Measurements from ENCODE around the gene RNU6-9. TPM values are rescaled to one million over a fixed set of nuclear protein-coding genes. Genes with fewer than 3 reads are reported as not detected.

RNU6-9 gene
- total and polyA plus RNA-seq, 2 donors (not counting 1 experiment from before 2014, with no cell fraction given): not detected

DNA sequence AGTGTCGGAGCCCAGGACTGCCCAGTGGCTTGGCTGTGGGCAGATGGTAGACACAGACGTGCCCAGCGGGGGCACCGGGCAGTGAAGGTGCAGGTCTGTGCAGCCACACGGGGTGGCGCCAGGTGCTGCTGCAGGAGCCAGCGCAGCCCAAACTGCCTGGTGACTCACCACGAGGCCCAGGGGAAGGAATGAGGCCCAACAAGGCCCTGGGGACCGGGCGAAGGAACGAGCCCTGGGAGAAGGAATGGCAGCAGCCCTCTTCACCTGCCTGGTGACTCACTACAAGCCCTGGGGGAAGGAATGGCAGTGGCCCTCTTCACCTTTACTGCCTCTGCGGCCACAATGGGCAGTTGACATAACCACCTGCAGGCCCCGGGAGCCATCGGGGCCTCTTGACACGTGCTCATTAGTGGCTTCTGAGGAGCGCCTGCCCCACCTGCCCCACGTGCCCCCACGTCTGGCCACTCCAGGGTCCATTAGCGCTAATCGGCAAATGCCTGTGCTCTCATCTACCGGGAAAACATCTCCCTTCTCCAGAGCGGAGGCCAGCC, 9.5 kb upstream of the RNU6-9 start:
- intact Hi-C loops (cut with micrococcal nuclease): no loop called here
- no peaks in the 10 kb centered on the region for H3K4me1 Mint-ChIP-seq
- Histone ChIP-seq H2AFZ (ENCODE audit: insufficient read depth, low read depth, low read length, poor library complexity, severe bottlenecking) (no peak overlapping the region), H3K79me2 (ENCODE audit: control insufficient read depth, insufficient read depth, low read length) (peaks cover 58% of the 10 kb centered on the region), H3K4me1 (ENCODE audit: control insufficient read depth in 2 of 2, insufficient read depth in 2 of 2, low read length in 2 of 2) (peaks cover 0 to 11% of the 10 kb centered on the region in 2 donors), H3K36me3 (replicated peaks in 1 of 2; ENCODE audit: control extremely low read depth in 1 of 2, control insufficient read depth in 1 of 2, extremely low read depth in 1 of 2, insufficient read depth in 2 of 2, low read length in 1 of 2) (peaks cover 0 to 75% of the 10 kb centered on the region in 2 experiments), H3K9me3 (ENCODE audit: control extremely low read depth in 1 of 3, control insufficient read depth in 2 of 3, insufficient read depth in 1 of 3, low read length in 2 of 3) (no peaks in the 10 kb centered on the region), H3K4me2 (replicated peaks; ENCODE audit: low read depth, low read length, poor library complexity, severe bottlenecking) (no peak overlapping the region), H3K27me3 (replicated peaks in 1 of 4; ENCODE audit: control extremely low read depth in 1 of 4, control insufficient read depth in 3 of 4, insufficient read depth in 4 of 4, low read length in 3 of 4) (no peaks in the 10 kb centered on the region), H3K27ac (ENCODE audit: low read length in 2 of 2) (no peak overlapping the region), H3K9ac (ENCODE audit: low read length) (no peak overlapping the region), H4K20me1 (ENCODE audit: control insufficient read depth, insufficient read depth, low read length, poor library complexity, severe bottlenecking) (peaks cover 51% of the 10 kb centered on the region), H3K4me3 (ENCODE audit: control extremely low read depth in 1 of 5, extremely low read depth in 1 of 5, insufficient read depth in 1 of 5, low read depth in 2 of 5, low read length in 4 of 5) (no peak overlapping the region)
- H3K9me3 Mint-ChIP-seq (ENCODE audit: insufficient read depth): no peaks in the 10 kb centered on the region
- ATAC-seq (ENCODE audit: low read depth): peak; percentile 36
- H3K4me3 Mint-ChIP-seq: no peak overlapping the region
- WGBS (ENCODE audit: insufficient coverage): 94% methylated on average over 22 of the region's 22 CpGs
- no peak for DNase-seq
- ChIA-PET CTCF (interaction anchor here (1.2 kb wide), 1 partner anchor 36 kb away, joined by 3 read pairs; no protein-coding TSS in a partner anchor), POLR2A (interaction anchor here (0.7 kb wide), 1 partner anchor 20 kb away, joined by 6 read pairs; no protein-coding TSS in a partner anchor)
- TF ChIP-seq EZH2 (IDR thresholded peaks at IDR 0.05; ENCODE audit: borderline replicate concordance, insufficient read depth, low read depth, low read length, poor library complexity, severe bottlenecking): no peak
- TF ChIP-seq, protein P1, sequence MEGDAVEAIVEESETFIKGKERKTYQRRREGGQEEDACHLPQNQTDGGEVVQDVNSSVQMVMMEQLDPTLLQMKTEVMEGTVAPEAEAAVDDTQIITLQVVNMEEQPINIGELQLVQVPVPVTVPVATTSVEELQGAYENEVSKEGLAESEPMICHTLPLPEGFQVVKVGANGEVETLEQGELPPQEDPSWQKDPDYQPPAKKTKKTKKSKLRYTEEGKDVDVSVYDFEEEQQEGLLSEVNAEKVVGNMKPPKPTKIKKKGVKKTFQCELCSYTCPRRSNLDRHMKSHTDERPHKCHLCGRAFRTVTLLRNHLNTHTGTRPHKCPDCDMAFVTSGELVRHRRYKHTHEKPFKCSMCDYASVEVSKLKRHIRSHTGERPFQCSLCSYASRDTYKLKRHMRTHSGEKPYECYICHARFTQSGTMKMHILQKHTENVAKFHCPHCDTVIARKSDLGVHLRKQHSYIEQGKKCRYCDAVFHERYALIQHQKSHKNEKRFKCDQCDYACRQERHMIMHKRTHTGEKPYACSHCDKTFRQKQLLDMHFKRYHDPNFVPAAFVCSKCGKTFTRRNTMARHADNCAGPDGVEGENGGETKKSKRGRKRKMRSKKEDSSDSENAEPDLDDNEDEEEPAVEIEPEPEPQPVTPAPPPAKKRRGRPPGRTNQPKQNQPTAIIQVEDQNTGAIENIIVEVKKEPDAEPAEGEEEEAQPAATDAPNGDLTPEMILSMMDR (IDR thresholded peaks at IDR 0.05): no peak
- no peaks in the 10 kb centered on the region for H3K27me3 Mint-ChIP-seq
- no peak overlapping the region for H3K27ac Mint-ChIP-seq

DNA sequence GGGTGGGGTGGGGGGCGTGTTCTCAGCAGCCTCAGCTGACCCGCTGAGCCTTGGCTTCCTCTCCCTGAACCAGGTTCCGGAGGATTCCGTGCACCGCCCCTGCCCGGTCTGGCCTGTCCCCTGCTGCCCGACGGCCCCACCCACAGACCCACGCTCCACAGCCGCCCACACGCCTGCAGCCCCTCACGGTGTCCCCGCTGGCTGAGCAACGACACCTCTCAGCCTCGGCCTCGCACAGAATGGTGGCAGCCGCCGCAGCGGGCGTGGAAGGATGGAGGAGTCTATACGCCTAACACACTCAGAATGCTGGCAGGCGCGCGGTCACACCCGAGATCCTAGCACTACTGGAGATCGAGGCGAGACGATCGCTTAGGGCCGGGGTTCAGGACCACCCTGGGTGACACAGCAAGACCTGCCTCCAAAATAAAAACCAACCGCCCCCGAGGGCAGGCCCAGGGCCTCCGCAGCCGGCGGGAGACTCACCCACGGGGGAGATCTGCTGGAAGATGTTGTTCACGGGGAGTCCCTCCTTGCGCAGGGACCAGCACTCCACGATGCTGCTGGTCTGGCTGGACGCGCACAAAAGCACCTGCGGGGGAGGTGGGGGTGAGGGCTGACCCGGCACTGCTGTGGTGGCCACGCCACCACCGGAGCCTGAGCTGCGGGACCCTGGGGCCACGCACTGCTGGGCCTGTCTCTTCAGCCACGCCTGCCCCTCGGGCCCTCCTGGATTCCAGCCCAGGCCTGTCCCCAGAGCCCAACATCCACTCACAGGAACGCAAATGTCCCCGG, 8.7 kb upstream of the RNU6-9 start:
- Mint-ChIP-seq H3K4me1 (no peaks in the 10 kb centered on the region), H3K27ac (no peak overlapping the region), H3K27me3 (no peaks in the 10 kb centered on the region), H3K9me3 (ENCODE audit: insufficient read depth) (no peaks in the 10 kb centered on the region), H3K4me3 (no peak overlapping the region)
- H4K20me1 ChIP-seq (ENCODE audit: control insufficient read depth, insufficient read depth, low read length, poor library complexity, severe bottlenecking): peaks cover 46% of the 10 kb centered on the region
- no peak overlapping the region for H3K9ac ChIP-seq (ENCODE audit: low read length)
- intact Hi-C loops (cut with micrococcal nuclease): no loop called here
- no peak overlapping the region for H3K4me3 ChIP-seq (ENCODE audit: control extremely low read depth in 1 of 5, extremely low read depth in 1 of 5, insufficient read depth in 1 of 5, low read depth in 2 of 5, low read length in 4 of 5)
- ChIA-PET POLR2A (no interaction called here), CTCF (interaction anchor here (0.7 kb wide), 1 partner anchor 122 kb away, joined by 3 read pairs; no protein-coding TSS in a partner anchor)
- peaks cover 0 to 77% of the 10 kb centered on the region in 2 experiments for H3K36me3 ChIP-seq (replicated peaks in 1 of 2; ENCODE audit: control extremely low read depth in 1 of 2, control insufficient read depth in 1 of 2, extremely low read depth in 1 of 2, insufficient read depth in 2 of 2, low read length in 1 of 2)
- peaks cover 0 to 17% of the 10 kb centered on the region in 2 donors for H3K4me1 ChIP-seq (ENCODE audit: control insufficient read depth in 2 of 2, insufficient read depth in 2 of 2, low read length in 2 of 2)
- no peak overlapping the region for H3K27ac ChIP-seq (ENCODE audit: low read length in 2 of 2)
- no peak for TF ChIP-seq EZH2 (IDR thresholded peaks at IDR 0.05; ENCODE audit: borderline replicate concordance, insufficient read depth, low read depth, low read length, poor library complexity, severe bottlenecking)
- TF ChIP-seq, protein P1 (IDR thresholded peaks at IDR 0.05): no peak
- no peaks in the 10 kb centered on the region for H3K27me3 ChIP-seq (replicated peaks in 1 of 4; ENCODE audit: control extremely low read depth in 1 of 4, control insufficient read depth in 3 of 4, insufficient read depth in 4 of 4, low read length in 3 of 4)
- no peaks in the 10 kb centered on the region for H3K9me3 ChIP-seq (ENCODE audit: control extremely low read depth in 1 of 3, control insufficient read depth in 2 of 3, insufficient read depth in 1 of 3, low read length in 2 of 3)
- 97% methylated on average over 49 of the region's 51 CpGs for WGBS (ENCODE audit: insufficient coverage)
- H2AFZ ChIP-seq (ENCODE audit: insufficient read depth, low read depth, low read length, poor library complexity, severe bottlenecking): no peak overlapping the region
- DNase-seq (no peak), ATAC-seq (ENCODE audit: low read depth) (no peak)
- peaks cover 60% of the 10 kb centered on the region for H3K79me2 ChIP-seq (ENCODE audit: control insufficient read depth, insufficient read depth, low read length)
- H3K4me2 ChIP-seq (replicated peaks; ENCODE audit: low read depth, low read length, poor library complexity, severe bottlenecking): no peak overlapping the region

Data from B cell (primary cell).